Neural progenitor cell (in vitro differentiated cells): ENCODE measurements around the gene GLRX.

Experiments
- EZH2 ChIP-seq: fragments of 200-600 bp; sonication (generic); IDR thresholded peaks from 2 replicates; pipeline ENCODE4 v1.6.1; 2017; ENCODE audit warnings: antibody characterized with exemption, mild to moderate bottlenecking, moderate library complexity
- EZH2phosphoT487 ChIP-seq: fragments of 200-600 bp; sonication (generic); IDR thresholded peaks from 2 replicates; pipeline ENCODE4 v1.6.1; 2017; ENCODE audit warnings: antibody characterized with exemption

DNA sequence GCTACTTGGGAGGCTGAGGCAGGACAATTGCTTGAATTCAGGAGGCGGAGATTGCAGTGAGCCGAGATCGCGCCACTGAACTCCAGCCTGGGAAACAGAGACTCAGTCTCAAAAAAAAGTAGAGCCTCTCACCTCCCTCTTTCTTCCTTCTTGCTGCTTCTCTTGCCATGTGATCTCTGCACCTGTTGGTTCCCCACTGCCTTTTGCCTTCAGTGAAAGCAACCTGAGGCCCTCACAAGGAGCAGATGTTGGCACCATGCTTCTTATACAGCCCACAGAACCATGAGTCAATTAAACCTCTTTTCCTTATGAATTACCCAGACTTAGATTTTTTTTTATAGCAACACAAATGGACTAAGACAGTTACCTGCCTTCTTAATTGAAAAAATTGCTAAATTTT lies 45.6 kb upstream of the GLRX start:
- TF ChIP-seq EZH2phosphoT487 = no peak
- no peak for TF ChIP-seq EZH2
